Right cardiac atrium (tissue), 5 donors: ENCODE data around the gene PDS5B. TPM values are rescaled to one million over a fixed set of nuclear protein-coding genes. Genes with fewer than 3 reads are reported as not detected.
"Not testable (repeated sequence)": the region's sequence is repeated elsewhere in the genome, so short reads cannot be mapped to it uniquely, and the experiment has no call there.

Experiments
- ATAC-seq, 2 donors: fragments of 200-7000 bp; cut with Tn5 transposase; one replicate each; pipeline versions ENCODE4 v1.8.0 to v1.9.1; 2020; ENCODE audit warnings: moderate library complexity in 2 of 2, mild to moderate bottlenecking in 1 of 2
- DNase-seq, 3 donors: peaks; one replicate each; pipeline ENCODE4 v3.0.0-alpha.2; 2020
- H3K27ac ChIP-seq: one replicate; pipeline ENCODE4 v1.5.1; 2013; ENCODE audit warnings: mild to moderate bottlenecking, low read length, control low read depth, moderate library complexity
- H3K27me3 ChIP-seq: one replicate; pipeline ENCODE4 v1.6.1; 2013; ENCODE audit not compliant: control insufficient read depth, insufficient read depth
- H3K4me1 ChIP-seq: one replicate; pipeline ENCODE4 v1.6.1; 2013; ENCODE audit warnings: low read length; ENCODE audit not compliant: control insufficient read depth, insufficient read depth
- H3K4me3 ChIP-seq: one replicate; pipeline ENCODE4 v1.5.1; 2013; ENCODE audit warnings: low read length, control low read depth
- H3K9me3 ChIP-seq: one replicate; pipeline ENCODE4 v1.6.1; 2013; ENCODE audit warnings: low read length; ENCODE audit not compliant: control insufficient read depth
- WGBS: extraction: QIAGEN DNeasy Blood & Tissue Kit; methylation state at CpG from one replicate; pipeline ENCODE4 v1.1.7; 2013; 5-methylcytosine and 5-hydroxymethylcytosine counted together
- intact Hi-C, 4 donors: fragments of 100-400 bp; cut with DNase I; formaldehyde crosslinking; loops; one replicate each; pipeline versions ENCODE4 v1.11.0 to v1.14.0; 2022 to 2023
- polyA plus RNA-seq: library from polyadenylated mRNA; stranded (reverse); fragments of 200-250 nt; gene quantifications from one replicate; pipeline ENCODE4 v1.2.3, GENCODE V29; 2013
- total RNA-seq, 4 donors: library from RNA; stranded (reverse); fragmentation: NEBNext Ultra II Directional; extraction: Animal tissue kit (Norgen Biotek cat#: 25700); gene quantifications; one replicate each; pipeline ENCODE4 v1.2.1, GENCODE V29; 2021
- donor health status: healthy with polysubstance abuse.
- donor health status: DM: no; HTN: yes; CAD: no.
- donor health status: DM: no; HTN: no; CAD: no.
- donor health status: DM: no; HTN: yes; CAD: no; lungs with severe emphysema.
- donor health status: DM: yes; HTN: yes; CAD: no.

Gene PDS5B
- total and polyA plus RNA-seq, 5 donors, result 5.5 to 30.7 (median 26.5) TPM

DNA sequence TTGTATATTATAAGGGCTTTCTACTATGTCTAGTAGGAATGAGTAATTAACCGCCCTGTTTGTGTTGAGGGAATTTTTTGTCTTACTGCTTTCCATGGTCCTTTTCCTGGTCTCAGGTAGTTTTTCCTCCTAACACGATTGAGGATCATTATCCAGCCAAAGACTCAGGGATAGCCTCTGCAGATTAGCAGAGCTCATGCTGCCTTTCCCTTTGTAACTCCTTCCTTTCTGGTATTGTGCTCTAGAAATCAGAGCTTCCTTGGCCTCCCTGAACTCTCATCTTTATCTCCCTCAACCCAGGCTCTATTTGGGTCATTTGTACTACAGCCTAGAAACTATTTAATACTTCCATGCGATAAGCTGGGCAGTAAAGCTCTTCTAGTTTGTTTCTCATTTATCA, 142.1 kb downstream of the PDS5B start:
- Histone ChIP-seq H3K9me3 (no peaks in the 10 kb centered on the region), H3K4me3 (no peak overlapping the region), H3K4me1 (peaks cover 2% of the 10 kb centered on the region), H3K27me3 (no peaks in the 10 kb centered on the region), H3K27ac (no peak overlapping the region)
- ATAC-seq (no peak), DNase-seq (no peak)
- intact Hi-C loops, result no loop called here
- 58% methylated on average over 3 of the region's 3 CpGs for WGBS

DNA sequence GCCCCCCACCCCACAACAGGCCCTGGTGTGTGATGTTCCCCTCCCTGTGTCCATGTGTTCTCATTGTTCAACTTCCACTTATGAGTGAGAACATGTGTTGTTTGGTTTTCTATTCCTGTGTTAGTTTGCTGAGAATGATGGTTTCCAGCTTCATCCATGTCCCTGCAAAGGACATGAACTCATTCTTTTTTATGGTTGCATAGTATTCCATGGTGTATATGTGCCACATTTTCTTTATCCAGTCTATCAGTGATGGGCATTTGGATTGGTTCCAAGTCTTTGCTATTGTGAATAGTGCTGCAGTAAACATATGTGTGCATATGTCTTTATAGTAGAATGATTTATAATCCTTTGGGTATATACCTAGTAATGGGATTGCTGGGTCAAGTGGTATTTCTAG, 142.8 kb downstream of the PDS5B start:
- ATAC-seq, H3K4me1 ChIP-seq, DNase-seq, H3K27ac ChIP-seq, H3K4me3 ChIP-seq, intact Hi-C loops, H3K27me3 ChIP-seq, H3K9me3 ChIP-seq: not testable (repeated sequence)

DNA sequence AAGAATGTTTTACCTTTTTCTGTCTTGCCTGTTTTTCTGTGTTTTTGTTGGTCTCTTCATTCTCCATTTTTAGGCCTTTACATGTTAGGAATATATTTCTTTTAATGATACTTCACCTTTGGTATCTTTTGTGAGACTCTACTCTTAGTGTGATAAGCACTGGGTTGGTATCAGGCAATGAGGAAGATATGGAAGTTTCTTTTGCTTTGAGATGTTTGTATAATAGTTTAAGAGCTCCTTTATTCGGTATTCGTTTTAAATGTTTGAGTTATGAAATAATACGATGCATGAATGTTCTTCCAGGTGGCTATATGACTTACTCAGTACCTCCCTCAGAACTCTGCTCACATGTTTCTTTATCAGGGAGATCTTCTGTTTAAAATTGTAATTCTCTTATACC, 144.8 kb downstream of the PDS5B start:
- Histone ChIP-seq H3K9me3 (no peaks in the 10 kb centered on the region), H3K4me3 (no peak overlapping the region), H3K27me3 (no peaks in the 10 kb centered on the region), H3K27ac (no peak overlapping the region), H3K4me1 (peaks cover 2% of the 10 kb centered on the region)
- 80% methylated on average over 3 of the region's 3 CpGs for WGBS
- intact Hi-C loops, result loop anchor here in 1 of 4 donors (10.0 kb wide), 1 partner anchor 384 kb away; no protein-coding TSS in a partner anchor
- ATAC-seq (no peak), DNase-seq (no peak)

DNA sequence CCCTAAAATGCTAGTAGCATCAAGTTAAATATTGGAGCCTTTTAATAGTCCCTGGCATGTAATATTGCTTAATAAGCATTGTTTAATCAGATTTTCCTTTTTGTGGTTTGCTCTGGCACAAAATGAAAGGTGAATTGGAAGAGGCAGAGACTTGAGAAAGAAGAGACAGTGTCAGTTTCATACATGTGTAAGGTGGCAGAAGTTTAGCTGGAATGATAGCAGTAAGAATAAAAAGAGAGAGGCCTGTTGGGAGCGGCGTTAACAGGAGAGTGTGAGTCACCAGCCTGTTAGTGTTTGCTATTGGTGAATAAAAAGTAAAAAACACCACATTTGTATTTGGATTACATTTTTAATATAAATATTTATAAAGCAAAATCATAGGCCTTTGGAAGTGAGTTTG, 145.3 kb downstream of the PDS5B start:
- no peaks in the 10 kb centered on the region for H3K9me3 ChIP-seq
- WGBS, result 44% methylated on average over 2 of the region's 2 CpGs
- no peak overlapping the region for H3K27ac ChIP-seq
- H3K27me3 ChIP-seq, result no peaks in the 10 kb centered on the region
- intact Hi-C loops, result loop anchor here in 1 of 4 donors (10.0 kb wide), 1 partner anchor 383 kb away; no protein-coding TSS in a partner anchor
- no peak overlapping the region for H3K4me3 ChIP-seq
- DNase-seq, result no peak
- peaks cover 1% of the 10 kb centered on the region for H3K4me1 ChIP-seq
- peak in 1 of 2 donors; percentile 57 for ATAC-seq

DNA sequence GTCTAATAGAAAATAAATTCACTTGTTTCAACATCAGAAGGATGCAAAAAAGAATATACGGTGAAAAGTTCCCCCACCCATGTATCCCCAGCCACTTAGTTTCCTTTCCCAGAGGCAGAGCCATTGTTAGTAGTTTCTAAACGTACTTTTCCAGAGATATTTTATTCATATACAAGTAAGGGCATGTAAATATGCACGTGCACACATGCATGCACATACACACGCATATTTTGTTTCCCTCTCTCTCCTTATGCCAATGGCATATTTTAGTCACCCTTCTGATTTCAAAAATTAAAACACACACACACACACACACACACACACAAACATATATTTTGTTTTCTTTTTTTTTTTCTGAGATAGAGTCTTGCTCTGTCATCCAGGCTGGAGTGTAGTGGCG, 147.4 kb downstream of the PDS5B start:
- DNase-seq (no peak), ATAC-seq (no peak)
- Histone ChIP-seq H3K4me1 (no peaks in the 10 kb centered on the region), H3K27me3 (no peaks in the 10 kb centered on the region), H3K9me3 (no peaks in the 10 kb centered on the region), H3K4me3 (no peak overlapping the region), H3K27ac (no peak overlapping the region)
- intact Hi-C loops, result loop anchor here in 1 of 4 donors (10.0 kb wide), 1 partner anchor 381 kb away; no protein-coding TSS in a partner anchor
- WGBS, result 77% methylated on average over 5 of the region's 5 CpGs

DNA sequence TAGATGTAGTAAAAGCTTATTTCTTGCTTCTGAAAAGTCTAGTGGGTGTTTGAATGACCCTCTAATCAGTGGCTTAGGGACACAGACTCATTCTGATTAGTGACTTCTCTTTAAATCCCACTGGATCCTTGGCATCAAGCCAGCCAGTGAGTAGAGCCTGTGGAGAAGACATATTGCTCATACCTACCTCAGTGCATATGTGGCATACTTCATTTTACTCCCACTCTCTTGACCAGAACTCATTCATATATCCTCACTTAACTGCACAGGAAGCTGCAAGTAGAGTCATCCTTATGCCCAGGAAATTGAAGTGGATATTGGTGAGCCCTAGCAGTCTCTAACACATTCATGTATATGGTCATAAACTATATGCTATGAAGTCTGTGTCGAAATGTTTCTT, 148.3 kb downstream of the PDS5B start:
- H3K9me3 ChIP-seq, result no peaks in the 10 kb centered on the region
- H3K4me3 ChIP-seq, result no peak overlapping the region
- H3K4me1 ChIP-seq, result no peaks in the 10 kb centered on the region
- ATAC-seq, result no peak
- H3K27me3 ChIP-seq, result no peaks in the 10 kb centered on the region
- no peak overlapping the region for H3K27ac ChIP-seq
- no peak for DNase-seq
- WGBS, result 95% methylated on average over 1 of the region's 1 CpG
- intact Hi-C loops, result loop anchor here in 1 of 4 donors (10.0 kb wide), 1 partner anchor 380 kb away; no protein-coding TSS in a partner anchor

GRCh38 chr13:32735859-32736258, 149.6 kb downstream of the PDS5B start:
- Histone ChIP-seq H3K27me3 (no peaks in the 10 kb centered on the region), H3K4me1 (no peaks in the 10 kb centered on the region), H3K9me3 (no peaks in the 10 kb centered on the region), H3K27ac (no peak overlapping the region), H3K4me3 (no peak overlapping the region)
- intact Hi-C loops, result loop anchor here in 1 of 4 donors (10.0 kb wide), 1 partner anchor 379 kb away; no protein-coding TSS in a partner anchor
- ATAC-seq, result no peak
- no peak for DNase-seq

- no peak for ATAC-seq
Measured at GRCh38 chr13:32736648-32737047, 150.4 kb downstream of the PDS5B start.

GRCh38 chr13:32737111-32737571, 150.9 kb downstream of the PDS5B start:
- WGBS, result 27% methylated on average over 2 of the region's 2 CpGs
- ATAC-seq, result peak; percentile 61 to 62
- intact Hi-C loops, result loop anchor here in 1 of 4 donors (10.0 kb wide), 1 partner anchor 378 kb away; no protein-coding TSS in a partner anchor

More at GRCh38 chr13:32736648-32737047, 150.4 kb downstream of the PDS5B start:
- Histone ChIP-seq H3K4me3 (peak overlapping the region; percentile 50), H3K27me3 (no peaks in the 10 kb centered on the region), H3K27ac (no peak overlapping the region), H3K4me1 (no peaks in the 10 kb centered on the region), H3K9me3 (no peaks in the 10 kb centered on the region)
- no peak for DNase-seq
- 37% methylated on average over 4 of the region's 4 CpGs for WGBS
- intact Hi-C loops, result loop anchor here in 1 of 4 donors (10.0 kb wide), 1 partner anchor 378 kb away; no protein-coding TSS in a partner anchor

DNA sequence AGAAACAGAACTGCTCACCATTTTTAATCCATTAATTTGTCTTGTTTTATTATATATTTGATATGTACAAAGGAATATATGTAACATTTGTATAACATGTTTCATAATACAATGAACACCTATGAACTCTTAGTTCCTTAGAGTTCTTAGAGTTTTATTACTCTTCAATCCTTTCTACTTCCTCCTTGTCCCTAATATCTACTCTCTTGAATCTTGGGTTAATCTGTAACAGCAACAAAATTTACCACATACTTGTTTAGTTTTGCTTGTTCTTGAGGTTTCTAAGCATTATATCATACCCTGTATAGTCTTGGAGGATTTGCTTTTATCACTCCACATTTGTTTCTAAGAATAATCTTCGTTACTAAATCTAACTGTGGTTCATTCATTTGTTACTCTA, 151.4 kb downstream of the PDS5B start:
- ATAC-seq, result no peak
- H3K4me1 ChIP-seq, result no peaks in the 10 kb centered on the region
- no peaks in the 10 kb centered on the region for H3K9me3 ChIP-seq
- H3K27ac ChIP-seq, result no peak overlapping the region
- H3K27me3 ChIP-seq, result no peaks in the 10 kb centered on the region
- DNase-seq, result no peak
- H3K4me3 ChIP-seq, result peak overlapping the region; percentile 50
- WGBS, result 51% methylated on average over 1 of the region's 1 CpG
- intact Hi-C loops, result loop anchor here in 1 of 4 donors (10.0 kb wide), 1 partner anchor 377 kb away; no protein-coding TSS in a partner anchor

More at GRCh38 chr13:32737111-32737571, 150.9 kb downstream of the PDS5B start:
- Histone ChIP-seq H3K27me3 (no peaks in the 10 kb centered on the region), H3K27ac (no peak overlapping the region), H3K9me3 (no peaks in the 10 kb centered on the region), H3K4me3 (peak overlapping the region; percentile 50), H3K4me1 (no peaks in the 10 kb centered on the region)
- DNase-seq, result no peak

- ATAC-seq (no peak), DNase-seq (no peak)
- H3K4me1 ChIP-seq, result no peaks in the 10 kb centered on the region
- H3K9me3 ChIP-seq, result no peaks in the 10 kb centered on the region
- WGBS, result 93% methylated on average over 1 of the region's 1 CpG
- H3K27ac ChIP-seq, result no peak overlapping the region
- H3K4me3 ChIP-seq, result no peak overlapping the region
- no peaks in the 10 kb centered on the region for H3K27me3 ChIP-seq
- intact Hi-C loops, result no loop called here
Measured at GRCh38 chr13:32745509-32745908, 159.3 kb downstream of the PDS5B start.
